Smooth muscle cell (in vitro differentiated cells): Measurements from ENCODE around the gene VPS26B. TPM values are rescaled to one million over a fixed set of nuclear protein-coding genes. Genes with fewer than 3 reads are reported as not detected.

Experiments
- DNase-seq: peaks from one replicate; lab custom pipeline; 2025; ENCODE audit not compliant: unreplicated experiment; lab: John Stamatoyannopoulos, UW
- H2AFZ ChIP-seq: fragments of 200-600 bp; sonication (generic); 2 replicates; pipeline ENCODE4 v1.6.0; 2016; ENCODE audit warnings: antibody characterized with exemption, low read depth, mild to moderate bottlenecking
- H3F3A ChIP-seq: fragments of 200-600 bp; sonication (generic); 2 replicates; pipeline ENCODE4 v1.6.0; 2017; ENCODE audit warnings: antibody characterized with exemption, low read depth
- H3K27ac ChIP-seq: fragments of 200-600 bp; sonication (generic); 2 replicates; pipeline ENCODE4 v1.5.1; 2016; ENCODE audit warnings: low read depth, mild to moderate bottlenecking
- H3K27me3 ChIP-seq: fragments of 200-600 bp; sonication (generic); 2 replicates; pipeline ENCODE4 v1.6.1; 2016; ENCODE audit warnings: low read depth, mild to moderate bottlenecking
- H3K36me3 ChIP-seq: fragments of 200-600 bp; sonication (generic); 2 replicates; pipeline ENCODE4 v1.5.1; 2016; ENCODE audit warnings: low read depth
- H3K4me1 ChIP-seq: fragments of 200-600 bp; sonication (generic); 2 replicates; pipeline ENCODE4 v1.5.1; 2016; ENCODE audit warnings: low read depth
- H3K4me2 ChIP-seq: fragments of 200-600 bp; sonication (generic); 2 replicates; pipeline ENCODE4 v1.6.0; 2016; ENCODE audit warnings: mild to moderate bottlenecking
- H3K4me3 ChIP-seq: fragments of 200-600 bp; sonication (generic); 2 replicates; pipeline ENCODE4 v1.5.1; 2016; ENCODE audit warnings: mild to moderate bottlenecking
- H3K79me2 ChIP-seq: fragments of 200-600 bp; sonication (generic); 2 replicates; pipeline ENCODE4 v1.6.0; 2016; ENCODE audit warnings: low read depth, mild to moderate bottlenecking
- H3K9ac ChIP-seq: fragments of 200-600 bp; sonication (generic); 2 replicates; pipeline ENCODE4 v1.6.0; 2016; ENCODE audit warnings: low read depth
- H3K9me3 ChIP-seq: fragments of 200-600 bp; sonication (generic); replicated peaks from 2 replicates; pipeline ENCODE4 v1.5.1; 2016; ENCODE audit warnings: low read depth
- H4K20me1 ChIP-seq: fragments of 200-600 bp; sonication (generic); 2 replicates; pipeline ENCODE4 v1.6.0; 2016; ENCODE audit warnings: low read depth
- WGBS: methylation state at CpG from one replicate; pipeline ENCODE4 v1.1.7; 2016; ENCODE audit warnings: low lambda C conversion rate; 5-methylcytosine and 5-hydroxymethylcytosine counted together
- polyA plus RNA-seq: library from polyadenylated mRNA; unstranded; fragments of >200 nt; fragmentation: Nextera tagmentation; extraction: Ambion mirVana; gene quantifications from 2 replicates; pipeline ENCODE4 v1.2.1, GENCODE V29; 2016
- total RNA-seq: library from RNA; depleted of rRNA; stranded (reverse); fragments of >200 nt; gene quantifications from 2 replicates; pipeline ENCODE4 v1.2.3, GENCODE V29; 2014
- TF ChIP-seq, protein P1 (sequence below): fragments of 200-600 bp; sonication (generic); IDR thresholded peaks from 2 replicates; pipeline ENCODE4 v1.5.1; 2017; ENCODE audit warnings: borderline replicate concordance, mild to moderate bottlenecking, antibody characterized with exemption; ENCODE audit not compliant: insufficient read depth, poor library complexity, severe bottlenecking

The VPS26B gene
- total and polyA plus RNA-seq, 2 experiments from 2014 or later, result 30.7 to 48.4 TPM

DNA sequence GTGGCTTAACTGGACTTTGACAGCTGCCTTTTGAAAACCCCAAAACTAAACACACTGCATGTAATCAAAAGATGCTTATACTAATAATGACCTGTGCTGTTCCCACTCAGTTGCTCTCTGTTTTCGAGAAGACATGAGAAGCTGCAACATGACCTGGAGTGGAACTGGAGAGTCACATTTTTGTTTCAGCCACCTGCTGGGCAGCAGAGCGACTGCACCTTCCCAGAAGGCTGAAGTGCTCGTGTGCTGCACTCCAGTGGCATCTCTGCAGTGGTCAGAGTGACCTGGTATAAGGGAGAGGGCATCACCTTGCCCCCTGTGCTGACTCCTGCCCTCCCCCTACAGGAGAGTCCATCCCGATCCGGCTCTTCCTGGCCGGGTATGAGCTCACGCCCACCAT lies 20.1 kb downstream of the VPS26B start:
- H3K9me3 ChIP-seq, result no peaks in the 10 kb centered on the region
- no peaks in the 10 kb centered on the region for H3F3A ChIP-seq
- no peak overlapping the region for H3K9ac ChIP-seq
- H4K20me1 ChIP-seq, result no peaks in the 10 kb centered on the region
- H3K4me1 ChIP-seq, result no peaks in the 10 kb centered on the region
- no peak for DNase-seq
- H3K27ac ChIP-seq, result no peak overlapping the region
- H3K79me2 ChIP-seq, result no peaks in the 10 kb centered on the region
- H3K36me3 ChIP-seq, result peaks cover 14% of the 10 kb centered on the region
- WGBS, result 72% methylated on average over 7 of the region's 7 CpGs
- H3K27me3 ChIP-seq, result no peaks in the 10 kb centered on the region
- no peak overlapping the region for H2AFZ ChIP-seq
- no peak overlapping the region for H3K4me3 ChIP-seq
- TF ChIP-seq, protein P1, sequence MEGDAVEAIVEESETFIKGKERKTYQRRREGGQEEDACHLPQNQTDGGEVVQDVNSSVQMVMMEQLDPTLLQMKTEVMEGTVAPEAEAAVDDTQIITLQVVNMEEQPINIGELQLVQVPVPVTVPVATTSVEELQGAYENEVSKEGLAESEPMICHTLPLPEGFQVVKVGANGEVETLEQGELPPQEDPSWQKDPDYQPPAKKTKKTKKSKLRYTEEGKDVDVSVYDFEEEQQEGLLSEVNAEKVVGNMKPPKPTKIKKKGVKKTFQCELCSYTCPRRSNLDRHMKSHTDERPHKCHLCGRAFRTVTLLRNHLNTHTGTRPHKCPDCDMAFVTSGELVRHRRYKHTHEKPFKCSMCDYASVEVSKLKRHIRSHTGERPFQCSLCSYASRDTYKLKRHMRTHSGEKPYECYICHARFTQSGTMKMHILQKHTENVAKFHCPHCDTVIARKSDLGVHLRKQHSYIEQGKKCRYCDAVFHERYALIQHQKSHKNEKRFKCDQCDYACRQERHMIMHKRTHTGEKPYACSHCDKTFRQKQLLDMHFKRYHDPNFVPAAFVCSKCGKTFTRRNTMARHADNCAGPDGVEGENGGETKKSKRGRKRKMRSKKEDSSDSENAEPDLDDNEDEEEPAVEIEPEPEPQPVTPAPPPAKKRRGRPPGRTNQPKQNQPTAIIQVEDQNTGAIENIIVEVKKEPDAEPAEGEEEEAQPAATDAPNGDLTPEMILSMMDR, result peak; percentile 32
- no peak overlapping the region for H3K4me2 ChIP-seq

DNA sequence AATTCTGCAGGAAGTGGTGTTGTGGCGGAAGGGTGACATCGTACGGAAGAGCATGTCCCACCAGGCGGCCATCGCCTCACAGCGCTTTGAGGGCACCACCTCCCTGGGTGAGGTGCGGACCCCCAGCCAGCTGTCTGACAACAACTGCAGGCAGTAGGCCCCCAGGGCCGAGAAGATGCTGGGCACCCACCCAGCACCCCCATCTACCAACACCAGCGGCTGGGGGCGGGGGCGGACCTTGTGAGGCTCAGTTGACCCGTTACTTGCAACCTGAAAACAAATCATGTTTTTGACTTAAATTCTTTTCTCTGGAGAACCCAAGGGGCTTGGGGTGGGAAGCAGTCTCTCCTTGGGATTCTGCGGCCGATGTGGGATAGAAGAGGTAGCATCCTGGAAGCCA lies 21.0 kb downstream of the VPS26B start:
- H3K4me3 ChIP-seq, result no peak overlapping the region
- no peaks in the 10 kb centered on the region for H3K79me2 ChIP-seq
- TF ChIP-seq, protein P1, result no peak
- peaks cover 14% of the 10 kb centered on the region for H3K36me3 ChIP-seq
- 98% methylated on average over 14 of the region's 14 CpGs for WGBS
- no peak overlapping the region for H3K9ac ChIP-seq
- no peaks in the 10 kb centered on the region for H3K9me3 ChIP-seq
- no peaks in the 10 kb centered on the region for H4K20me1 ChIP-seq
- no peak overlapping the region for H3K4me2 ChIP-seq
- H3K27ac ChIP-seq, result no peak overlapping the region
- H3K4me1 ChIP-seq, result no peaks in the 10 kb centered on the region
- no peaks in the 10 kb centered on the region for H3K27me3 ChIP-seq
- no peaks in the 10 kb centered on the region for H3F3A ChIP-seq
- no peak overlapping the region for H2AFZ ChIP-seq
- no peak for DNase-seq

- H3K27ac ChIP-seq, result no peak overlapping the region
- 94% methylated on average over 11 of the region's 11 CpGs for WGBS
- H3K4me3 ChIP-seq, result no peak overlapping the region
- no peaks in the 10 kb centered on the region for H3K27me3 ChIP-seq
- no peaks in the 10 kb centered on the region for H3K9me3 ChIP-seq
- no peak overlapping the region for H2AFZ ChIP-seq
- H3K4me1 ChIP-seq, result no peaks in the 10 kb centered on the region
- no peaks in the 10 kb centered on the region for H4K20me1 ChIP-seq
- DNase-seq, result no peak
- no peaks in the 10 kb centered on the region for H3F3A ChIP-seq
- H3K9ac ChIP-seq, result no peak overlapping the region
- TF ChIP-seq, protein P1, result no peak
- peaks cover 14% of the 10 kb centered on the region for H3K36me3 ChIP-seq
- no peaks in the 10 kb centered on the region for H3K79me2 ChIP-seq
- no peak overlapping the region for H3K4me2 ChIP-seq
Measured at GRCh38 chr11:134246100-134246499, 21.6 kb downstream of the VPS26B start.

DNA sequence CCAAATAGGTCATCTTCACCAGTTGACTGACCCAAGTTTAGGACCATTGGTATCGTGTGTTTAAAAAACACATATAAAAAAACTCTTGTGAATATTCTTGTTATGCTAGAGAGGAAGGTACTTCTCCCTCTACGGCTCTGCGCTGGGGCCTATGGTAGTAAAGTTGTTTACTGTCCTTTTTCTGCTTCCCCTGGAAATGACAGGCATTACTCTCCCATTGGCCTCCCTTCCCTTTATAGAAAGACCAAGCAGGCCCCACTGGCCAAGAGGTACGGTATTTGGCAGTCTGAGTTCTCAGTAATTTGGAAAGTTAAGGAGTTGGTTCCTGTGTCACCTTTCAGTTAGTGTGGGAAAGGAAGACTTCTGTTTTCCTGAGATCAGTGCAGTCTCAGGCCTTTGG lies 22.2 kb downstream of the VPS26B start:
- Histone ChIP-seq H3K4me2 (no peak overlapping the region), H3K27ac (no peak overlapping the region), H3K36me3 (peaks cover 14% of the 10 kb centered on the region), H3K4me1 (no peaks in the 10 kb centered on the region), H3K9me3 (no peaks in the 10 kb centered on the region), H3K79me2 (no peaks in the 10 kb centered on the region), H3F3A (no peaks in the 10 kb centered on the region), H3K4me3 (no peak overlapping the region), H2AFZ (no peak overlapping the region), H4K20me1 (no peaks in the 10 kb centered on the region), H3K9ac (no peak overlapping the region), H3K27me3 (no peaks in the 10 kb centered on the region)
- TF ChIP-seq, protein P1, result no peak
- DNase-seq, result no peak
- WGBS, result 94% methylated on average over 4 of the region's 4 CpGs
